K562 (cell line): ENCODE results near the gene DESI2. TPM values are rescaled to one million over a fixed set of nuclear protein-coding genes. Genes with fewer than 3 reads are reported as not detected.

Source experiments
- ATAC-seq: fragments of 200-7000 bp; cut with Tn5 transposase; 3 replicates; pipeline ENCODE4 v1.9.1; 2020; ENCODE audit warnings: moderate library complexity
- BruUV-seq: library from RNA; stranded (reverse); fragments of 400-500 nt; replicated peaks from 2 replicates; lab custom pipeline; 2021; lab: Mats Ljungman, UMichigan
- CTCF ChIA-PET: fragments of 300-600 bp; formaldehyde crosslinking; extraction: SDS; loops from one replicate; lab custom pipeline; 2021; ENCODE audit warnings: low intra/inter-chr PET ratio; lab: Yijun Ruan, JAX
- POLR2A ChIA-PET: fragments of 300-600, 350-650 bp; sonication (Branson Sonifier 250); formaldehyde crosslinking; extraction: SDS; loops from one replicate; lab custom pipeline; 2021; ENCODE audit warnings: antibody characterized with exemption, inconsistent platforms; lab: Yijun Ruan, JAX
- DNase-seq, 4 experiments: peaks; one replicate each; pipeline versions ENCODE4 v3.0.0 to v3.0.0-alpha.2; 2011 to 2018; ENCODE audit warnings: low spot score in 3 of 4, mixed read lengths in 3 of 4; ENCODE audit errors: extremely low read depth in 1 of 4
- FAIRE-seq: peaks from 2 replicates; lab custom pipeline; 2011; peaks lifted over from hg19 to GRCh38; lab: Jason Lieb, UNC
- H2AFZ ChIP-seq: 2 replicates; pipeline ENCODE4 v1.6.0; 2011; ENCODE audit warnings: low read depth, low read length, control low read depth, inconsistent platforms
- H3K27ac ChIP-seq: fragments of 200-600 bp; 3 replicates; pipeline ENCODE4 v1.8.0; 2011; ENCODE audit warnings: low read depth, mild to moderate bottlenecking, control low read depth, inconsistent platforms, low read length, moderate library complexity, mixed read lengths; ENCODE audit errors: extremely low read depth
- H3K27me3 ChIP-seq, 2 experiments: fragments of 300-600 bp in 1 of 2; 2 replicates in 1 of 2; 3 replicates in 1 of 2; pipeline versions ENCODE4 v1.6.0 to v1.8.0; 2011; ENCODE audit warnings: inconsistent platforms in 2 of 2, low read length in 2 of 2, mild to moderate bottlenecking in 1 of 2, mixed read lengths in 1 of 2, moderate library complexity in 1 of 2; ENCODE audit not compliant: control insufficient read depth in 2 of 2, insufficient read depth in 2 of 2
- H3K36me3 ChIP-seq: fragments of 300-600 bp; 3 replicates; pipeline ENCODE4 v1.8.0; 2011; ENCODE audit warnings: mild to moderate bottlenecking, low read length, inconsistent platforms; ENCODE audit not compliant: control insufficient read depth, insufficient read depth
- H3K4me1 ChIP-seq, 2 experiments: fragments of 200-600 bp in 1 of 2; replicated peaks in 1 of 2; 2 replicates in 1 of 2; 3 replicates in 1 of 2; pipeline versions ENCODE4 v1.5.1 to v1.8.0; 2011; ENCODE audit warnings: inconsistent platforms in 2 of 2, low read length in 2 of 2, mild to moderate bottlenecking in 1 of 2, mixed read lengths in 1 of 2, moderate library complexity in 1 of 2; ENCODE audit not compliant: control insufficient read depth in 2 of 2, insufficient read depth in 2 of 2
- H3K4me2 ChIP-seq: 2 replicates; pipeline ENCODE4 v1.6.1; 2011; ENCODE audit warnings: low read length, control low read depth, inconsistent platforms, mixed read lengths; ENCODE audit not compliant: insufficient read depth
- H3K4me3 ChIP-seq: fragments of 200-600 bp; sonication (generic), shearing (Covaris generic); 2 replicates; pipeline ENCODE4 v1.5.1; 2016; ENCODE audit warnings: control low read depth, inconsistent platforms
- H3K79me2 ChIP-seq: fragments of 200-600 bp; 3 replicates; pipeline ENCODE4 v1.8.0; 2011; ENCODE audit warnings: low read length, inconsistent platforms; ENCODE audit not compliant: control insufficient read depth, insufficient read depth
- H3K9ac ChIP-seq, 2 experiments: 2 replicates each; pipeline versions ENCODE4 v1.6.0 to v1.6.1; 2011; ENCODE audit warnings: low read depth in 2 of 2, low read length in 2 of 2, control low read depth in 1 of 2, inconsistent platforms in 1 of 2, mild to moderate bottlenecking in 1 of 2, mixed read lengths in 1 of 2; ENCODE audit not compliant: insufficient read depth in 1 of 2
- H3K9me1 ChIP-seq: one replicate; pipeline ENCODE4 v1.6.0; 2011; ENCODE audit warnings: inconsistent platforms, mild to moderate bottlenecking, low read length, moderate library complexity; ENCODE audit not compliant: control insufficient read depth, insufficient read depth
- H3K9me3 ChIP-seq: replicated peaks from 2 replicates; pipeline ENCODE4 v1.5.1; 2011; ENCODE audit warnings: low read depth, low read length, inconsistent platforms; ENCODE audit not compliant: control insufficient read depth, insufficient read depth
- H4K20me1 ChIP-seq: replicated peaks from 2 replicates; pipeline ENCODE4 v1.6.1; 2011; ENCODE audit warnings: low read length, inconsistent platforms, mixed read lengths; ENCODE audit not compliant: control insufficient read depth, insufficient read depth
- ATF1 ChIP-seq, 2 experiments: fragments of 450-650 bp in 1 of 2; IDR thresholded peaks; 2 replicates each; pipeline ENCODE4 v1.6.1; 2016; ENCODE audit warnings: missing compliant biosample characterization in 1 of 2, missing genetic modification characterization in 1 of 2
- BRF1 ChIP-seq: IDR thresholded peaks from 3 replicates; pipeline ENCODE4 v1.6.1; 2011; ENCODE audit warnings: borderline replicate concordance, mild to moderate bottlenecking; ENCODE audit not compliant: insufficient read length; ENCODE audit errors: extremely low read depth
- CREBBP ChIP-seq: IDR thresholded peaks from one replicate; pipeline ENCODE4 v1.6.1; 2012; ENCODE audit warnings: low read depth, mild to moderate bottlenecking, control low read depth, inconsistent platforms, low read length
- FOXJ2 ChIP-seq: fragments of 200-800 bp; sonication (Bioruptor generic); IDR thresholded peaks from 2 replicates; pipeline ENCODE4 v1.6.1; 2016; ENCODE audit warnings: missing genetic modification characterization, missing compliant biosample characterization
- KAT8 ChIP-seq: fragments of 450-650 bp; IDR thresholded peaks from 2 replicates; pipeline ENCODE4 v1.6.1; 2016; ENCODE audit warnings: low read depth, mild to moderate bottlenecking
- KHSRP ChIP-seq: fragments of 450-650 bp; IDR thresholded peaks from 2 replicates; pipeline ENCODE4 v1.6.1; 2017
- NFE2L1 ChIP-seq: fragments of 450-650 bp; IDR thresholded peaks from 2 replicates; pipeline ENCODE4 v1.6.1; 2016; ENCODE audit warnings: missing genetic modification characterization, low read depth, mild to moderate bottlenecking, missing compliant biosample characterization, moderate library complexity, borderline replicate concordance
- NFIC ChIP-seq: fragments of 450-650 bp; IDR thresholded peaks from 2 replicates; pipeline ENCODE4 v1.6.1; 2017; ENCODE audit warnings: mild to moderate bottlenecking, inconsistent platforms
- PURB ChIP-seq: sonication (generic); formaldehyde crosslinking; IDR thresholded peaks from 2 replicates; pipeline ENCODE4 v1.9.0; 2021; ENCODE audit warnings: low read depth, mild to moderate bottlenecking, missing genetic modification reagents
- SMAD4 ChIP-seq: fragments of 250-450 bp; sonication (Bioruptor Pico); conservative IDR thresholded peaks from 2 replicates; pipeline ENCODE4 v1.8.0; 2021; ENCODE audit warnings: inconsistent platforms, mild to moderate bottlenecking, moderate library complexity
- SUPT5H ChIP-seq: fragments of 450-650 bp; IDR thresholded peaks from 2 replicates; pipeline ENCODE4 v1.6.1; 2016
- ZNF224 ChIP-seq: sonication (generic); formaldehyde crosslinking; IDR thresholded peaks from 2 replicates; pipeline ENCODE4 v1.8.0; 2022; ENCODE audit warnings: mild to moderate bottlenecking, missing genetic modification reagents
- ZNF707 ChIP-seq: fragments of 250-450 bp; sonication (Bioruptor Pico); conservative IDR thresholded peaks from 2 replicates; pipeline ENCODE4 v1.8.0; 2022; ENCODE audit warnings: inconsistent platforms, mild to moderate bottlenecking, moderate library complexity
- WGBS: fragments of 100-300 bp; shearing (Covaris generic); methylation state at CpG from one replicate; pipeline ENCODE4 v1.1.6; 2016; ENCODE audit warnings: low coverage, mixed read lengths; ENCODE audit not compliant: insufficient coverage; ENCODE audit errors: missing lambda C conversion rate; 5-methylcytosine and 5-hydroxymethylcytosine counted together
- in situ Hi-C: fragments of 300-500 bp; cut with MboI; formaldehyde crosslinking; loops from 4 replicates; pipeline ENCODE4 v1.15.0; 2018; ENCODE audit warnings: inconsistent platforms, mixed read lengths
- intact Hi-C: fragments of 100-400 bp; cut with micrococcal nuclease; formaldehyde crosslinking; loops from 2 replicates; pipeline ENCODE4 v1.14.2; 2022
- polyA plus RNA-seq, 8 experiments: library from polyadenylated mRNA; depleted of rRNA in 4 of 8; stranded (reverse) in 5 of 8; unstranded in 3 of 8; fragments of >200 nt; fragmentation: Nextera tagmentation in 2 of 8; fragmentation: Illumina TruSeq in 1 of 8; extraction: Ambion mirVana in 2 of 8; extraction: Trizol in 1 of 8; gene quantifications; 2 replicates each; pipeline versions ENCODE4 v1.2.1 to v1.2.3, GENCODE V29; 2011 to 2014; ENCODE audit warnings: inconsistent platforms in 1 of 8, missing spikeins in 1 of 8
- total RNA-seq, 7 experiments: library from RNA; depleted of rRNA in 6 of 7; stranded (reverse); fragments of >200 nt in 6 of 7; fragmentation: Illumina TruSeq in 2 of 7; extraction: Trizol in 2 of 7; gene quantifications; 2 replicates each; pipeline versions ENCODE4 v1.2.1 to v1.2.3, GENCODE V29; 2011 to 2021; ENCODE audit warnings: low replicate concordance in 1 of 7
- TF ChIP-seq, protein P1 (sequence below): sonication (generic); formaldehyde crosslinking; IDR thresholded peaks from 2 replicates; pipeline ENCODE4 v1.9.0; 2022; ENCODE audit warnings: mild to moderate bottlenecking, missing genetic modification reagents
- TF ChIP-seq, protein P2 (sequence below), 2 experiments: fragments of 450-650 bp in 1 of 2; sonication (generic) in 1 of 2; formaldehyde crosslinking in 1 of 2; IDR thresholded peaks; 2 replicates each; pipeline versions ENCODE4 v1.7.1 to v1.9.0; 2016 to 2022; ENCODE audit warnings: inconsistent platforms in 1 of 2, mild to moderate bottlenecking in 1 of 2, missing genetic modification reagents in 1 of 2

Gene DESI2
- total and polyA plus RNA-seq, 9 of the 15 experiments (the other 6 are each of a cell fraction or from before 2014, with no cell fraction given), result 17.4 to 59.4 (median 38.4) TPM

DNA sequence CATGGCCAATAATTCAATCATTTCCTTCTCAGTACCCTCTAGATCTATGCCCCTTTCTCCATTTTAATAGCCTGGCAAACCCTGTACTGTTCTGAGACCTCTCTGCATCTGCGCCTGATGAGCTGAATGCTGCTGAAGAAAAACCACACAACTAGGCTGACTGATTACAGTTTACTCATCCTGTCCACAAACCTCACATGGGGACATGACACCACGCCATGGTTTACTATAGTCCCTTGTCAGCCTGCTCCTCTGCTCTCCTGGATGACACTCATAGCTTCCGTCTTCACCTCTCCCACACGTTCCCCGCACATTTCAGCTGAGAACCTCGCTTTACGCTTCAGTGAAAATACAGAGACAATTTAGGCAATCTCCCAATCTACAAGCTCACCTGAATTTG, 59.7 kb downstream of the DESI2 start:
- no peaks in the 10 kb centered on the region for H3K4me1 ChIP-seq
- H3K4me2 ChIP-seq, result no peak overlapping the region
- WGBS, result 35% methylated on average over 7 of the region's 7 CpGs
- H3K9ac ChIP-seq, result no peak overlapping the region
- no peaks in the 10 kb centered on the region; the same call in 1 of the 2 replicates for H4K20me1 ChIP-seq
- no peaks in the 10 kb centered on the region for H3K9me1 ChIP-seq
- H3K27me3 ChIP-seq, result peaks cover 22 to 45% of the 10 kb centered on the region in 2 experiments
- no peak overlapping the region for H3K27ac ChIP-seq
- H3K9me3 ChIP-seq, result no peaks in the 10 kb centered on the region
- ChIA-PET POLR2A (interaction anchor here (1.3 kb wide), 1 partner anchor 12 kb away, joined by 3 read pairs; no protein-coding TSS in a partner anchor), CTCF (no interaction called here)
- peak; percentile 12; the same call in 1 of the 3 replicates for ATAC-seq
- no peak overlapping the region for H2AFZ ChIP-seq
- no peak overlapping the region for H3K4me3 ChIP-seq
- no peaks in the 10 kb centered on the region for H3K36me3 ChIP-seq
- in situ Hi-C loops (no loop called here), intact Hi-C loops (no loop called here)
- FAIRE-seq, result no peak
- no peaks in the 10 kb centered on the region for H3K79me2 ChIP-seq
- BruUV-seq, result no TSS peak
- DNase-seq, result no peak
- TF ChIP-seq KAT8, result no peak
- no peak for TF ChIP-seq KHSRP
- TF ChIP-seq NFIC, result no peak
- no peak for TF ChIP-seq FOXJ2
- no peak for TF ChIP-seq PURB (CRISPR knock-in tag)
- TF ChIP-seq BRF1, result no peak
- TF ChIP-seq, protein P1, sequence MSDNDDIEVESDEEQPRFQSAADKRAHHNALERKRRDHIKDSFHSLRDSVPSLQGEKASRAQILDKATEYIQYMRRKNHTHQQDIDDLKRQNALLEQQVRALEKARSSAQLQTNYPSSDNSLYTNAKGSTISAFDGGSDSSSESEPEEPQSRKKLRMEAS (CRISPR knock-in tag), result no peak
- no peak for TF ChIP-seq CREBBP
- TF ChIP-seq ZNF224 (CRISPR knock-in tag), result no peak
- TF ChIP-seq ATF1 (CRISPR knock-in tag; IDR thresholded peaks at IDR 0.05), result no peak
- no peak for TF ChIP-seq ATF1 (tag; IDR thresholded peaks at IDR 0.05)
- TF ChIP-seq SMAD4 (CRISPR knock-in tag), result no peak
- no peak for TF ChIP-seq ZNF707 (CRISPR knock-in tag)
- no peak for TF ChIP-seq SUPT5H
- TF ChIP-seq NFE2L1 (tag), result no peak
- TF ChIP-seq, protein P2, sequence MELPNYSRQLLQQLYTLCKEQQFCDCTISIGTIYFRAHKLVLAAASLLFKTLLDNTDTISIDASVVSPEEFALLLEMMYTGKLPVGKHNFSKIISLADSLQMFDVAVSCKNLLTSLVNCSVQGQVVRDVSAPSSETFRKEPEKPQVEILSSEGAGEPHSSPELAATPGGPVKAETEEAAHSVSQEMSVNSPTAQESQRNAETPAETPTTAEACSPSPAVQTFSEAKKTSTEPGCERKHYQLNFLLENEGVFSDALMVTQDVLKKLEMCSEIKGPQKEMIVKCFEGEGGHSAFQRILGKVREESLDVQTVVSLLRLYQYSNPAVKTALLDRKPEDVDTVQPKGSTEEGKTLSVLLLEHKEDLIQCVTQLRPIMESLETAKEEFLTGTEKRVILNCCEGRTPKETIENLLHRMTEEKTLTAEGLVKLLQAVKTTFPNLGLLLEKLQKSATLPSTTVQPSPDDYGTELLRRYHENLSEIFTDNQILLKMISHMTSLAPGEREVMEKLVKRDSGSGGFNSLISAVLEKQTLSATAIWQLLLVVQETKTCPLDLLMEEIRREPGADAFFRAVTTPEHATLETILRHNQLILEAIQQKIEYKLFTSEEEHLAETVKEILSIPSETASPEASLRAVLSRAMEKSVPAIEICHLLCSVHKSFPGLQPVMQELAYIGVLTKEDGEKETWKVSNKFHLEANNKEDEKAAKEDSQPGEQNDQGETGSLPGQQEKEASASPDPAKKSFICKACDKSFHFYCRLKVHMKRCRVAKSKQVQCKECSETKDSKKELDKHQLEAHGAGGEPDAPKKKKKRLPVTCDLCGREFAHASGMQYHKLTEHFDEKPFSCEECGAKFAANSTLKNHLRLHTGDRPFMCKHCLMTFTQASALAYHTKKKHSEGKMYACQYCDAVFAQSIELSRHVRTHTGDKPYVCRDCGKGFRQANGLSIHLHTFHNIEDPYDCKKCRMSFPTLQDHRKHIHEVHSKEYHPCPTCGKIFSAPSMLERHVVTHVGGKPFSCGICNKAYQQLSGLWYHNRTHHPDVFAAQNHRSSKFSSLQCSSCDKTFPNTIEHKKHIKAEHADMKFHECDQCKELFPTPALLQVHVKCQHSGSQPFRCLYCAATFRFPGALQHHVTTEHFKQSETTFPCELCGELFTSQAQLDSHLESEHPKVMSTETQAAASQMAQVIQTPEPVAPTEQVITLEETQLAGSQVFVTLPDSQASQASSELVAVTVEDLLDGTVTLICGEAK (IDR thresholded peaks at IDR 0.05), result no peak
- TF ChIP-seq, protein P2 (CRISPR knock-in tag; IDR thresholded peaks at IDR 0.05), result no peak
